ENCODE data around the gene TEX2.
"Not testable (repeated sequence)": the region's sequence is repeated elsewhere in the genome, so short reads cannot be mapped to it uniquely, and the experiment has no call there.

TEX2 gene

GRCh38 chr17:64133546-64134215 is 129.4 kb downstream of the TEX2 start:
- DNase-seq = peak; percentile 73

- DNase-seq = no peak
Observed at GRCh38 chr17:64131606-64132270, 131.3 kb downstream of the TEX2 start.

GRCh38 chr17:64130559-64131001 is 132.5 kb downstream of the TEX2 start:
- no peak for DNase-seq

GRCh38 chr17:64129765-64130558 is 133.1 kb downstream of the TEX2 start, which contains the start of gene ERN1:
ERN1 (minus strand) TSS chr17:64130144; CDS start chr17:64130029, 115 bp downstream.
- peak; percentile 96 for DNase-seq

- DNase-seq = no peak
Observed at GRCh38 chr17:64129515-64129764, 133.6 kb downstream of the TEX2 start.

GRCh38 chr17:64128787-64129514 is 134.1 kb downstream of the TEX2 start:
- no peak for DNase-seq

- DNase-seq = no peak
Observed at GRCh38 chr17:64126918-64127317, 136.1 kb downstream of the TEX2 start.

GRCh38 chr17:64125937-64126336 is 137.1 kb downstream of the TEX2 start:
- no peak for DNase-seq

GRCh38 chr17:64124609-64125008 is 138.5 kb downstream of the TEX2 start:
- DNase-seq = no peak

- no peak for DNase-seq
Observed at GRCh38 chr17:64123114-64123513, 139.9 kb downstream of the TEX2 start.

- DNase-seq = not testable (repeated sequence)
Observed at GRCh38 chr17:64120972-64121786, 141.9 kb downstream of the TEX2 start.

- DNase-seq = no peak
Observed at GRCh38 chr17:64120159-64120810, 142.8 kb downstream of the TEX2 start.

GRCh38 chr17:64117981-64118979 is 144.8 kb downstream of the TEX2 start:
- no peak for DNase-seq

GRCh38 chr17:64115822-64116534 is 147.1 kb downstream of the TEX2 start:
- DNase-seq = no peak

- DNase-seq = no peak
Observed at GRCh38 chr17:64115043-64115698, 147.9 kb downstream of the TEX2 start.

- no peak for DNase-seq
Observed at GRCh38 chr17:64113006-64113405, 150.1 kb downstream of the TEX2 start.

- DNase-seq = no peak
Observed at GRCh38 chr17:64111831-64112230, 151.2 kb downstream of the TEX2 start.

GRCh38 chr17:64110379-64111152 is 152.5 kb downstream of the TEX2 start:
- no peak for DNase-seq
